ENCODE data around the gene CDK8. TPM values are rescaled to one million over a fixed set of nuclear protein-coding genes. Genes with fewer than 3 reads are reported as not detected.
"Not testable (repeated sequence)": the region's sequence is repeated elsewhere in the genome, so short reads cannot be mapped to it uniquely, and the experiment has no call there.

The CDK8 gene
- total RNA-seq, 2 experiments from 2014 or later = 15.9 to 18.0 TPM

GRCh38 chr13:26228096-26228495 is 25.8 kb upstream of the CDK8 start:
- Mint-ChIP-seq H3K27ac (no peak overlapping the region), H3K27me3 (peaks cover 4% of the 10 kb centered on the region), H3K4me1 (peaks cover 4% of the 10 kb centered on the region), H3K9me3 (ENCODE audit: low read depth) (no peaks in the 10 kb centered on the region), H3K4me3 (no peak overlapping the region), H3K36me3 (peaks cover 4% of the 10 kb centered on the region)
- ATAC-seq (no peak), DNase-seq (no peak)
- CTCF ChIA-PET = interaction anchor here (1.0 kb wide), 1 partner anchor 44 kb away, joined by 3 read pairs; no protein-coding TSS in a partner anchor

DNA sequence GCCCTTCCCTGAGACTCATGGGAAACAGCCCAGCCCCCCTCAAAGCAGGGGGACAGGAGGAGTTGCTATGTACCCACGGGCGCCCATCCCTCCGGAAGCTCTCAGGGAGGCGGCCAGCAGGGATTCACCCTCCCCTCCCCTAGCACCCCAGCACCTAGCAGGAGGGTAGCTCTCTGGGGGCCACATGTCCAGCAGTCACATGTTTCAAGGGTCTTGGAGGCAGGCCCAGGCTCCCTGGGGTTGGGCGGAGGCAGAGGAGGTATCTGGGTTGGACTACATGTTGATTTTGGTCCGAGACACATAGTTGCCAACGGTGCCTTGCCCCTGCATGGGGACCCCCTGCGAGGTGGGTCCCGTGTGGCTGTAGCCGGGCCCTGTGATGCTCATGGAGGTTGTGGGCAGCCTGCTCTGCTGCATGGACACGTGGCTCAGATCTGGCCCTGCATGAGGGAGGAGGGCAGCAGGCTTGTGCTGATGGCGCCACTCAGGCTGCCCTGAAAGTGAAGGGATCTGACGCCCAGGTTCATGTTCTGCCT is 24.8 kb upstream of the CDK8 start:
- H3K4me3 Mint-ChIP-seq = no peak overlapping the region
- H3K27me3 Mint-ChIP-seq = peaks cover 4% of the 10 kb centered on the region
- DNase-seq (no peak), ATAC-seq (no peak)
- no peaks in the 10 kb centered on the region for H3K4me1 Mint-ChIP-seq
- no peaks in the 10 kb centered on the region for H3K36me3 Mint-ChIP-seq
- no peak overlapping the region for H3K27ac Mint-ChIP-seq
- H3K9me3 Mint-ChIP-seq (ENCODE audit: low read depth) = no peaks in the 10 kb centered on the region
- CTCF ChIA-PET = interaction anchor here (1.0 kb wide), 1 partner anchor 45 kb away, joined by 3 read pairs; no protein-coding TSS in a partner anchor

DNA sequence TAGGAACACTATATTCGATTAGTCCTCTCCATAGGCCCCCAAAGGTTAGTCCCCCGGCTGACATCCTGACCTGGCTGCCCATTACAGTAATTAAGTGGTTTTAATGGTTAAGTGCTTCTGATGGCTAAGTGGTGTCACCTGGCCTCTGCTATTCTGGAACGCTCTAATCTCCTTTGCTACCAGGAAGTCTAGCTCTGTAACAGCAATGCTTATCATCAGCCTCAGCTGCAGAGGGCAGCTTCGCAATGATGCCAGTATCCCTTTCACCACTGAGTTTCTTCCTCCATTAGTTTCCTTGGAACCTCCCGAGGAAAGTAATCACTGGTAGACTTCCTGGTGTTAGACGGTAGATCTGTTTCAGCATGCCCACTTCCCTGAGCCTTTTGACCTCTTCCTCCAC is 23.2 kb upstream of the CDK8 start:
- ATAC-seq (no peak), DNase-seq (no peak)
- Mint-ChIP-seq H3K4me3 (no peak overlapping the region), H3K27me3 (peaks cover 4% of the 10 kb centered on the region), H3K27ac (no peak overlapping the region), H3K4me1 (no peaks in the 10 kb centered on the region), H3K36me3 (no peaks in the 10 kb centered on the region), H3K9me3 (ENCODE audit: low read depth) (no peaks in the 10 kb centered on the region)
- CTCF ChIA-PET = no interaction called here

DNA sequence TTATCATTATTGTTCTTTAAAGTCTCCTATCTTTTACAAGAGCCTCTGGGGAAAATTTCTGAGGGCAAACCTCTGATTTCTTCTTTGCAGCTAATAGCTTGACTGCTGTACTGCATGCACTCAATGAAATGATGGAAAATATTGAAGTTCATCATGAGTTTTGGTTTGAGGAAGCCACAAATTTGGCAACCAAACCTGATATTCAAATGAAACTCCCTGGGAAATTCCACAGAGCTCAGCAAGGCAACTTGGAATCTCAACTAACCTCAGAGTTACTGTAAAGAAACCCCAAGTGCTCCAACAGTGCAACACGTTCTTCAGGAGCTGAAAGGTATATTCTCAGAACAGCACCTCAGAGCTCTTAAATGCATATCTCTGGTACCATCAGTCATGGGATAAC is 17.6 kb upstream of the CDK8 start:
- peaks cover 20% of the 10 kb centered on the region for H3K27me3 Mint-ChIP-seq
- no peak for ATAC-seq
- H3K4me3 Mint-ChIP-seq = no peak overlapping the region
- CTCF ChIA-PET = no interaction called here
- H3K36me3 Mint-ChIP-seq = no peaks in the 10 kb centered on the region
- DNase-seq = no peak
- H3K4me1 Mint-ChIP-seq = no peaks in the 10 kb centered on the region
- H3K27ac Mint-ChIP-seq = no peak overlapping the region
- H3K9me3 Mint-ChIP-seq (ENCODE audit: low read depth) = no peaks in the 10 kb centered on the region

DNA sequence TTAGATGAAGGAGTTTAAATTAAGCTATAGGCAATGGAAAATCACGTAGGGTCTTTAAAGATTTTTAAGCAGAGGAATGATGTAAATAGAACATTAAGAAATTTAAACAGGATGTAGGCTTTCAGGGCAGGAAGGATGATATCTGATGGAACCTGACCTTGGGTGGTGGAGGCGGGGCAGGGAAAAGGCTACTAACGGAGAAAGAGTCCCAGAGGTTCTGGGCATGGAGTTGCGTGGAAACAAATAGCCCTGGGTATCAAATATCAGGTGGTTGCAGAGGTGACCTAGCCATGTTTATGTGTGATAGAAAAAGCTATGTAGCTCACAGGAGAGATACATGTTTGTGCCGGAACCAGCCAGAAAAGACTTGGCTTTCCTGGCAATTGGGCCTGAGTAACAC is 7.8 kb upstream of the CDK8 start:
- Mint-ChIP-seq H3K9me3 (ENCODE audit: low read depth) (peaks cover 7% of the 10 kb centered on the region), H3K36me3 (no peaks in the 10 kb centered on the region), H3K4me1 (no peaks in the 10 kb centered on the region), H3K4me3 (no peak overlapping the region), H3K27ac (no peak overlapping the region), H3K27me3 (peaks cover 3% of the 10 kb centered on the region)
- ATAC-seq (no peak), DNase-seq (no peak)
- CTCF ChIA-PET = interaction anchor here (1.2 kb wide), 1 partner anchor 61 kb away, joined by 4 read pairs; no protein-coding TSS in a partner anchor

GRCh38 chr13:26247011-26247410 is 6.9 kb upstream of the CDK8 start:
- no peak for ATAC-seq
- CTCF ChIA-PET = no interaction called here
- no peaks in the 10 kb centered on the region for H3K36me3 Mint-ChIP-seq
- peaks cover 3% of the 10 kb centered on the region for H3K27me3 Mint-ChIP-seq
- no peak overlapping the region for H3K4me3 Mint-ChIP-seq
- H3K9me3 Mint-ChIP-seq (ENCODE audit: low read depth) = peaks cover 6% of the 10 kb centered on the region
- DNase-seq = no peak
- no peak overlapping the region for H3K27ac Mint-ChIP-seq
- H3K4me1 Mint-ChIP-seq = no peaks in the 10 kb centered on the region

DNA sequence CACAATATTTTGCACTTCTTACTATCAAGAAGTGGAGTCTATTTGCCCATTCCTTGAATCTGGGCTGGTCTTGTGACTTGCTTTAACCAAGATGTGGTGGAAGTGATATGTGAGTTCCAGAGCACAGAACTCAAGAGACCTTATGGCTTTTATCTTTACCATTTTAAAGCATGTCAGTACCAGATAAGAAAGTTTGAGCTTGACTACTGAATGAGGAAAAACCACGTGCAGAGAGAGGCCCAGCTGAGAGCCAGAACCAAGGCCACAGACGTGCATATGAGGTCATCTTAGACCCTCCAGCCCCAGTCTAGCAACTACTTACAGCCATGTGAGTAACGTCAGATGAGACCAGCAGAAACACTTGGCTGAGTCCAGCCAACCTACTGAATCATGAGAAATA is 6.3 kb upstream of the CDK8 start:
- H3K36me3 Mint-ChIP-seq = no peaks in the 10 kb centered on the region
- no peak for ATAC-seq
- CTCF ChIA-PET = no interaction called here
- no peaks in the 10 kb centered on the region for H3K4me1 Mint-ChIP-seq
- H3K27ac Mint-ChIP-seq = no peak overlapping the region
- DNase-seq = no peak
- no peak overlapping the region for H3K4me3 Mint-ChIP-seq
- peaks cover 4% of the 10 kb centered on the region for H3K9me3 Mint-ChIP-seq (ENCODE audit: low read depth)
- H3K27me3 Mint-ChIP-seq = no peaks in the 10 kb centered on the region

DNA sequence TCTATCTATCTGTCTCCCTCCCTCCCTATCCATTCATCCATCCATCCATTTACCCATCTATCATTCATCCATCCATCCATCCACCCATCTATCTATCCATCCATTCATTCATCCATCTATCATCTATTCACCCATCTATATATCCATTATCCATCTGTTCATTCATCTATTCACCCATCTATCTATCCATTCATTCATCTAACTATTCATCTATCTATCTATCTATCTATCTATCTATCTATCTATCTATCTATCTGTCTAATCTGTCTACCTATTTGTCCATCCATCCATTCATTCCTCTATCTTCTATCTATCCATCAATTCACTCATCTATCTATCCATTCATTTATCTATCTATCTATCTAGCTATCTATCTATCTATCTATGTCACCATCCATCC is 4.4 kb upstream of the CDK8 start:
- H3K4me1 Mint-ChIP-seq = peaks cover 8% of the 10 kb centered on the region
- H3K27ac Mint-ChIP-seq = no peak overlapping the region
- H3K36me3 Mint-ChIP-seq = no peaks in the 10 kb centered on the region
- ATAC-seq (no peak), DNase-seq (no peak)
- H3K27me3 Mint-ChIP-seq = no peaks in the 10 kb centered on the region
- CTCF ChIA-PET = no interaction called here
- H3K4me3 Mint-ChIP-seq = no peak overlapping the region
- H3K9me3 Mint-ChIP-seq (ENCODE audit: low read depth) = no peaks in the 10 kb centered on the region

DNA sequence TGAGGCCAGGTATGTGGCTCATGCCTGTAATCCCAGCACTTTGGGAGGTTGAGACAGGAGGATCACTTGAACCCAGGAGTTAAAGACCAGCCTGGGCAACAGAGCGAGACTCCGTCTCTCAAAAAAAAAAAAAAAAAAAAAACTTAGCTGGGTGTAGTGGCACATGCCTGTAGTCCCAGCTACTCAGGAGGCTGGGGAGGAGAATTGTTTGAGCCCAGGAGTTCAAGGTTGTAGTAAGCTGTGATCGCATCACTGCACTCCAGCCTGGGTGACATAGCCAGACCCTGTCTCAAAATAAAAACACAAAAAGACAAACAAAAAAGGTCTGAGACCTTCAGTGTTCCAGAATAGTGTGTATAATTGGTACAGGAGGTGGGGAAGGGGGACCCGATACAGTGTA is 1.9 kb upstream of the CDK8 start:
- H3K4me3 Mint-ChIP-seq; DNase-seq; H3K36me3 Mint-ChIP-seq; ATAC-seq; H3K27me3 Mint-ChIP-seq; H3K27ac Mint-ChIP-seq; H3K9me3 Mint-ChIP-seq (ENCODE audit: low read depth); CTCF ChIA-PET: not testable (repeated sequence)
- peaks cover 24% of the 10 kb centered on the region for H3K4me1 Mint-ChIP-seq

DNA sequence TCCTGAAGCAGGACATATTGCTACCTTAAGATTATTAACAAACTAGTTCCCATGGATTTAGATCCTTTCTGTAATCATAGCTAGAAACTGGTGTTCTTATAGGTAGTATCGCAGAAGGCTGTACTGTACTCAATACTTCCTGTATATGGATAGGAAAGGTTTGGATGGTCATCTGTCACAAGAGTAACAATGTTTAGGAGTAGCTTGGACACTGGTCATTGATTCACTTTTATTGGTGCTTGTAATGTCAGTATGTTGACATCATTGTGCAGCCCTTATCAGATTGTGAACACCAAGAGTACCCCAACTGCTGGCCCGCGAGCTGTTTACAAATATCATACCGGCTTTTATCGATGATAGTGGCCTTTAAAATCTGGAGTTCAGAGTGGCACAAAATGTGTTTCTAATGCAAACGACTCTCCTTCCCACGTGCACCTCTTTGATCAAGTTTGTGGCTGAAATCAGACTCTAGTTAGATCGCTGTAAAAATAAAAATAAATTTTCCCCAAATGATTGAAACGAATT is 605 bp upstream of the CDK8 start:
- ATAC-seq (no peak), DNase-seq (no peak)
- H3K9me3 Mint-ChIP-seq (ENCODE audit: low read depth) = no peaks in the 10 kb centered on the region
- H3K27ac Mint-ChIP-seq = peak overlapping the region; percentile 81
- H3K27me3 Mint-ChIP-seq = no peaks in the 10 kb centered on the region
- H3K36me3 Mint-ChIP-seq = no peaks in the 10 kb centered on the region
- CTCF ChIA-PET = interaction anchor here (0.8 kb wide), 1 partner anchor 67 kb away, joined by 3 read pairs; no protein-coding TSS in a partner anchor
- H3K4me1 Mint-ChIP-seq = peaks cover 26% of the 10 kb centered on the region
- H3K4me3 Mint-ChIP-seq = peak overlapping the region; percentile 87

DNA sequence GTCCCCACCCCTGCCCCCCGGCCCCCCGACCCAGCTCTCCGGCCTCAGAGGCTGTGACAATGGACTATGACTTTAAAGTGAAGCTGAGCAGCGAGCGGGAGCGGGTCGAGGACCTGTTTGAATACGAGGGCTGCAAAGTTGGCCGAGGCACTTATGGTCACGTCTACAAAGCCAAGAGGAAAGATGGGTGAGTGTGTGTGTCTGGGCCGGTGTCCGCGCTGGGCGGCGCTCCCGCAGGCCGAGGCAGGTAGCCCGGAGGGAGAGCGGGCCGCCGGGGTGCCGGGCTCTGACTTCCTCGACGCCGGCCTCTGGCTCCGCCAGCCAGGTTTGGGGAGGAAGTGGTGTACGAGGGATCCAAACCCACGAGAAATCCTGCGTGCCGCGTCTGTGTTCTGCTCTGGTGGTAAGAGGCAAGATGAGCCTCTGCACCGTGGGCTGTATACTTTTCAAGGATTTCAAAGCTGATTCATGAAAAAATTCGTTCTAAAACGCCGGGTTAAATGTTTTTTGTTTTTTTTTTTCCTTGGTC is 718 bp downstream of the CDK8 start:
- Mint-ChIP-seq H3K9me3 (ENCODE audit: low read depth) (no peaks in the 10 kb centered on the region), H3K27me3 (no peaks in the 10 kb centered on the region), H3K27ac (peak overlapping the region; percentile 73), H3K36me3 (no peaks in the 10 kb centered on the region), H3K4me1 (peaks cover 26% of the 10 kb centered on the region), H3K4me3 (peak overlapping the region; percentile 87)
- CTCF ChIA-PET = interaction anchor here (1.6 to 2.3 kb wide), 2 partner anchors 68 to 70 kb away, joined by 5 to 8 read pairs; no protein-coding TSS in a partner anchor
- DNase-seq (peak; percentile 79), ATAC-seq (peak; percentile 53)

- Mint-ChIP-seq H3K36me3 (no peaks in the 10 kb centered on the region), H3K4me3 (peak overlapping the region; percentile 87), H3K27me3 (no peaks in the 10 kb centered on the region), H3K27ac (peak overlapping the region; percentile 73), H3K4me1 (peaks cover 26% of the 10 kb centered on the region), H3K9me3 (ENCODE audit: low read depth) (no peaks in the 10 kb centered on the region)
- no peak for DNase-seq
- CTCF ChIA-PET = interaction anchor here (1.6 to 2.3 kb wide), 2 partner anchors 68 to 71 kb away, joined by 5 to 8 read pairs; no protein-coding TSS in a partner anchor
- no peak for ATAC-seq
Observed at GRCh38 chr13:26255115-26255514, 1.2 kb downstream of the CDK8 start.

GRCh38 chr13:26255691-26256277 is 1.9 kb downstream of the CDK8 start:
- DNase-seq (no peak), ATAC-seq (no peak)
- Mint-ChIP-seq H3K9me3 (ENCODE audit: low read depth) (no peaks in the 10 kb centered on the region), H3K27ac (no peak overlapping the region), H3K4me3 (peak overlapping the region; percentile 87), H3K27me3 (no peaks in the 10 kb centered on the region), H3K36me3 (no peaks in the 10 kb centered on the region), H3K4me1 (peaks cover 26% of the 10 kb centered on the region)
- CTCF ChIA-PET = interaction anchor here (1.6 to 2.3 kb wide), 2 partner anchors 69 to 71 kb away, joined by 5 to 8 read pairs; no protein-coding TSS in a partner anchor

DNA sequence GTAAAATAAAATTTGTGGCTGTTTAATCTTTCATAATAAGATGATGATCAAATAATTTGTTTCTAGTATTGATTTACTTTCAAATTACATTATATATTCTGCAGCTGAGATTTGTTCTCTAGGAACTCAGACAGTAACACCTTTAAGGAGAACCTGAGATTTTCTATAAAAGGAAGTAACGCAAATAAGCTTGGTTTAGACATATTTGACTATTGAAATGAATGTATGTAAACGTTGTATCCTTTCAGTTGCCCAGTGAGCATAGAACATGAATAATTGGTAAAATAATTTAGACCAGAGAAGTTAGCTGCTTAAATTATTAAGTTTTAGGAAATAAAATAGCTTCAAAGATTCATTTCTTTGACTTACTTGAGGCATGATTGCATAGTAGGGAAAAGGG is 3.1 kb downstream of the CDK8 start:
- no peak for ATAC-seq
- Mint-ChIP-seq H3K4me1 (peaks cover 26% of the 10 kb centered on the region), H3K27me3 (no peaks in the 10 kb centered on the region), H3K36me3 (peaks cover 2% of the 10 kb centered on the region), H3K27ac (no peak overlapping the region), H3K9me3 (ENCODE audit: low read depth) (no peaks in the 10 kb centered on the region), H3K4me3 (no peak overlapping the region)
- no peak for DNase-seq
- CTCF ChIA-PET = interaction anchor here (1.1 to 1.6 kb wide), 2 partner anchors 24 to 72 kb away, joined by 3 to 9 read pairs; no protein-coding TSS in a partner anchor

Data from activated CD8-positive, alpha-beta memory T cell treated with anti-CD3 and anti-CD28 coated beads, Interleukin-2, amount 10 ng/mL, durations not matched to agents 7 days and 5 days (primary cell).